CD14-positive monocyte (primary cell): Measurements from ENCODE around the gene TBX22. TPM values are rescaled to one million over a fixed set of nuclear protein-coding genes. Genes with fewer than 3 reads are reported as not detected.

Source experiments
- DNase-seq, 3 donors: peaks; one replicate each; pipeline ENCODE4 v3.0.0-alpha.2; 2011 to 2022
- H2AFZ ChIP-seq: 2 replicates; pipeline ENCODE4 v1.6.0; 2012; ENCODE audit warnings: mild to moderate bottlenecking, low read depth, low read length, inconsistent platforms; ENCODE audit not compliant: insufficient read depth, poor library complexity, severe bottlenecking
- H3K27ac ChIP-seq, 2 donors: 1 replicate in 1 of 2; 2 replicates in 1 of 2; pipeline ENCODE4 v1.5.1; 2012 to 2013; ENCODE audit warnings: low read length in 2 of 2, control low read depth in 1 of 2, inconsistent platforms in 1 of 2, low read depth in 1 of 2, mild to moderate bottlenecking in 1 of 2
- H3K27me3 ChIP-seq, 2 donors: one replicate each; pipeline versions ENCODE4 v1.6.0 to v1.6.1; 2011 to 2013; ENCODE audit warnings: low read length in 2 of 2; ENCODE audit not compliant: control insufficient read depth in 2 of 2, insufficient read depth in 2 of 2
- H3K36me3 ChIP-seq, 2 donors: replicated peaks in 1 of 2; 1 replicate in 1 of 2; 2 replicates in 1 of 2; pipeline versions ENCODE4 v1.5.1 to v1.6.1; 2012 to 2013; ENCODE audit warnings: low read length in 2 of 2, control low read depth in 1 of 2, inconsistent platforms in 1 of 2, mild to moderate bottlenecking in 1 of 2; ENCODE audit not compliant: insufficient read depth in 2 of 2, control insufficient read depth in 1 of 2
- H3K4me1 ChIP-seq, 2 donors: 1 replicate in 1 of 2; 2 replicates in 1 of 2; pipeline versions ENCODE4 v1.5.1 to v1.6.1; 2012 to 2013; ENCODE audit warnings: low read length in 2 of 2, control low read depth in 1 of 2, inconsistent platforms in 1 of 2, mild to moderate bottlenecking in 1 of 2, moderate library complexity in 1 of 2; ENCODE audit not compliant: insufficient read depth in 2 of 2, control insufficient read depth in 1 of 2
- H3K4me2 ChIP-seq: replicated peaks from 2 replicates; pipeline ENCODE3; 2012; ENCODE audit warnings: low read length, moderate library complexity, mild to moderate bottlenecking; ENCODE audit not compliant: poor library complexity, severe bottlenecking; ENCODE audit errors: extremely low read depth
- H3K4me3 ChIP-seq, 3 experiments: fragments of 200-600 bp in 1 of 3; sonication (generic) in 1 of 3; replicated peaks in 1 of 3; 1 replicate in 2 of 3; 2 replicates in 1 of 3; pipeline ENCODE4 v1.5.1; 2011 to 2013; ENCODE audit warnings: low read length in 3 of 3, mild to moderate bottlenecking in 3 of 3, control low read depth in 2 of 3, low read depth in 2 of 3, inconsistent platforms in 1 of 3, moderate library complexity in 1 of 3
- H3K79me2 ChIP-seq: 2 replicates; pipeline ENCODE4 v1.6.0; 2012; ENCODE audit warnings: mild to moderate bottlenecking, control low read depth, inconsistent platforms, low read length, moderate library complexity; ENCODE audit not compliant: insufficient read depth
- H3K9ac ChIP-seq: 2 replicates; pipeline ENCODE4 v1.6.0; 2017; ENCODE audit warnings: low read length, mild to moderate bottlenecking; ENCODE audit not compliant: insufficient read depth, poor library complexity, severe bottlenecking
- H3K9me3 ChIP-seq, 2 donors: replicated peaks in 1 of 2; 1 replicate in 1 of 2; 2 replicates in 1 of 2; pipeline versions ENCODE4 v1.5.1 to v1.6.1; 2012 to 2013; ENCODE audit warnings: low read length in 2 of 2, control low read depth in 1 of 2; ENCODE audit not compliant: control insufficient read depth in 1 of 2, insufficient read depth in 1 of 2
- H4K20me1 ChIP-seq: 2 replicates; pipeline ENCODE4 v1.6.0; 2012; ENCODE audit warnings: mild to moderate bottlenecking, low read length, control low read depth, moderate library complexity; ENCODE audit not compliant: insufficient read depth
- H3K27ac Mint-ChIP-seq, 7 donors: one replicate each; pipeline ENCODE4 v1.8.0; 2020; ENCODE audit warnings: mild to moderate bottlenecking in 7 of 7, mixed read lengths in 7 of 7, moderate library complexity in 6 of 7, inconsistent platforms in 2 of 7
- H3K27me3 Mint-ChIP-seq, 3 donors: one replicate each; pipeline ENCODE4 v1.8.0; 2021 to 2022; ENCODE audit warnings: low read depth in 3 of 3, mild to moderate bottlenecking in 3 of 3, mixed read lengths in 3 of 3, moderate library complexity in 3 of 3, inconsistent platforms in 1 of 3
- H3K36me3 Mint-ChIP-seq, 2 donors: one replicate each; pipeline ENCODE4 v1.8.0; 2020; ENCODE audit warnings: mixed read lengths in 2 of 2, inconsistent platforms in 1 of 2, mild to moderate bottlenecking in 1 of 2
- H3K4me1 Mint-ChIP-seq: one replicate; pipeline ENCODE4 v1.8.0; 2020; ENCODE audit warnings: mild to moderate bottlenecking, mixed read lengths
- H3K4me3 Mint-ChIP-seq, 2 donors: one replicate each; pipeline ENCODE4 v1.8.0; 2020; ENCODE audit warnings: mild to moderate bottlenecking in 2 of 2, mixed read lengths in 2 of 2, moderate library complexity in 1 of 2
- H3K9me3 Mint-ChIP-seq, 7 donors: one replicate each; pipeline ENCODE4 v1.8.0; 2020 to 2022; ENCODE audit warnings: mixed read lengths in 7 of 7, mild to moderate bottlenecking in 6 of 7, moderate library complexity in 6 of 7, inconsistent platforms in 2 of 7
- CTCF ChIP-seq: fragments of 200-600 bp; IDR thresholded peaks from one replicate; pipeline ENCODE4 v1.8.0; 2022; ENCODE audit warnings: antibody characterized with exemption, mild to moderate bottlenecking
- WGBS: methylation state at CpG from one replicate; pipeline ENCODE4 v1.1.5; 2013; ENCODE audit warnings: missing lambda C conversion rate; ENCODE audit not compliant: insufficient coverage; 5-methylcytosine and 5-hydroxymethylcytosine counted together
- intact Hi-C, 2 donors: fragments of 100-400 bp; cut with micrococcal nuclease; formaldehyde crosslinking; loops; one replicate each; pipeline versions ENCODE4 v1.15.0 to v1.15.1; 2023
- polyA plus RNA-seq, 3 donors: library from polyadenylated mRNA; depleted of rRNA in 1 of 3; unstranded in 2 of 3; stranded (reverse) in 1 of 3; fragments of 300-500 nt in 2 of 3; fragments of >200 nt in 1 of 3; fragmentation: Illumina TruSeq in 2 of 3; gene quantifications; 1 replicate in 2 of 3; 2 replicates in 1 of 3; pipeline ENCODE4 v1.2.3, GENCODE V29; 2012 to 2021

The TBX22 gene
- polyA plus RNA-seq, 3 donors = not detected

- no peak for DNase-seq
- Histone ChIP-seq H3K4me2 (no peak overlapping the region), H3K79me2 (no peaks in the 10 kb centered on the region), H3K27me3 (no peaks in the 10 kb centered on the region), H3K36me3 (no peaks in the 10 kb centered on the region), H3K4me1 (no peaks in the 10 kb centered on the region), H4K20me1 (no peaks in the 10 kb centered on the region), H2AFZ (no peak overlapping the region), H3K9ac (no peak overlapping the region), H3K4me3 (no peak overlapping the region), H3K9me3 (no peaks in the 10 kb centered on the region), H3K27ac (no peak overlapping the region)
- Mint-ChIP-seq H3K4me3 (no peak overlapping the region), H3K4me1 (no peaks in the 10 kb centered on the region), H3K27me3 (no peaks in the 10 kb centered on the region), H3K27ac (no peak overlapping the region), H3K9me3 (peaks cover 0 to 2% (median 0%) of the 10 kb centered on the region in 7 donors), H3K36me3 (no peaks in the 10 kb centered on the region)
- intact Hi-C loops = no loop called here
- WGBS = no CpG with 5 or more reads among the region's 2 CpGs
- TF ChIP-seq CTCF = no peak
Observed at GRCh38 chrX:80004458-80004857, 10.1 kb upstream of the TBX22 start.

- no peaks in the 10 kb centered on the region for H3K4me1 Mint-ChIP-seq
- Histone ChIP-seq H3K27ac (no peak overlapping the region), H3K9ac (no peak overlapping the region), H3K36me3 (no peaks in the 10 kb centered on the region), H3K27me3 (peaks cover 0 to 2% of the 10 kb centered on the region in 2 donors), H3K4me1 (no peaks in the 10 kb centered on the region), H3K4me3 (no peak overlapping the region), H2AFZ (no peak overlapping the region), H3K4me2 (no peak overlapping the region), H3K79me2 (no peaks in the 10 kb centered on the region), H3K9me3 (peaks cover 0 to 14% of the 10 kb centered on the region in 2 donors), H4K20me1 (no peaks in the 10 kb centered on the region)
- TF ChIP-seq CTCF = no peak
- intact Hi-C loops = no loop called here
- H3K9me3 Mint-ChIP-seq = peaks cover 0 to 9% (median 2%) of the 10 kb centered on the region in 7 donors
- peaks cover 0 to 18% (median 1%) of the 10 kb centered on the region in 3 donors for H3K27me3 Mint-ChIP-seq
- DNase-seq = no peak
- no peaks in the 10 kb centered on the region for H3K36me3 Mint-ChIP-seq
- no peak overlapping the region for H3K27ac Mint-ChIP-seq
- 87% methylated on average over 3 of the region's 10 CpGs for WGBS
- no peak overlapping the region for H3K4me3 Mint-ChIP-seq
Observed at GRCh38 chrX:80011522-80011921, 3.0 kb upstream of the TBX22 start.
